NCI-H774 (cell line): ENCODE data around the gene CCDC12.

ENCODE experiments used
- DNase-seq: peaks from one replicate; lab custom pipeline; 2025; lab: John Stamatoyannopoulos, UW

The CCDC12 gene

GRCh38 chr3:46976326-46977190 is at the start of gene CCDC12:
Gene CCDC12 (minus strand): TSS chr3:46976745. CDS start chr3:46976732, 13 bp downstream.
- DNase-seq, result peak; percentile 77

GRCh38 chr3:47024932-47025331 is 48.4 kb upstream of the CCDC12 start:
- no peak for DNase-seq

- peak; percentile 12 for DNase-seq
Measured at GRCh38 chr3:47022641-47023071, 46.1 kb upstream of the CCDC12 start.

- no peak for DNase-seq
Measured at GRCh38 chr3:47020311-47020710, 43.8 kb upstream of the CCDC12 start.

- DNase-seq, result no peak
Measured at GRCh38 chr3:47019201-47019600, 42.7 kb upstream of the CCDC12 start.

GRCh38 chr3:47018269-47018611 is 41.7 kb upstream of the CCDC12 start:
- no peak for DNase-seq

- no peak for DNase-seq
Measured at GRCh38 chr3:47017504-47018268, 41.1 kb upstream of the CCDC12 start.

GRCh38 chr3:47016934-47017435 is 40.4 kb upstream of the CCDC12 start:
- DNase-seq, result no peak

GRCh38 chr3:47016086-47016933 is 39.8 kb upstream of the CCDC12 start:
- no peak for DNase-seq

GRCh38 chr3:47015151-47015550 is 38.6 kb upstream of the CCDC12 start:
- no peak for DNase-seq

GRCh38 chr3:47014036-47014435 is 37.5 kb upstream of the CCDC12 start:
- DNase-seq, result no peak

GRCh38 chr3:47013231-47013630 is 36.7 kb upstream of the CCDC12 start:
- no peak for DNase-seq

GRCh38 chr3:47012342-47013230 is 36.0 kb upstream of the CCDC12 start:
- DNase-seq, result no peak

GRCh38 chr3:47011371-47011770 is 34.8 kb upstream of the CCDC12 start:
- DNase-seq, result no peak

GRCh38 chr3:47010910-47011309 is 34.4 kb upstream of the CCDC12 start:
- no peak for DNase-seq

- no peak for DNase-seq
Measured at GRCh38 chr3:47010111-47010712, 33.7 kb upstream of the CCDC12 start.

GRCh38 chr3:47009225-47010110 is 32.9 kb upstream of the CCDC12 start:
- no peak for DNase-seq

- DNase-seq, result no peak
Measured at GRCh38 chr3:47008851-47009224, 32.3 kb upstream of the CCDC12 start.

- no peak for DNase-seq
Measured at GRCh38 chr3:47008234-47008796, 31.8 kb upstream of the CCDC12 start.
